Activated T-cell treated with anti-CD3 and anti-CD28 coated beads for 4 hours (primary cell): Measurements from ENCODE around the gene CCDC92B.
"Not testable (repeated sequence)": the region's sequence is repeated elsewhere in the genome, so short reads cannot be mapped to it uniquely, and the experiment has no call there.

Experiments used
- DNase-seq: peaks from one replicate; pipeline ENCODE4 v3.0.0-alpha.2; 2020

The CCDC92B gene

GRCh38 chr17:2688351-2689342, 60.8 kb downstream of the CCDC92B start:
- DNase-seq, result no peak

GRCh38 chr17:2687074-2687418, 62.4 kb downstream of the CCDC92B start:
- no peak for DNase-seq

GRCh38 chr17:2685696-2686095, 63.8 kb downstream of the CCDC92B start:
- no peak for DNase-seq

DNA sequence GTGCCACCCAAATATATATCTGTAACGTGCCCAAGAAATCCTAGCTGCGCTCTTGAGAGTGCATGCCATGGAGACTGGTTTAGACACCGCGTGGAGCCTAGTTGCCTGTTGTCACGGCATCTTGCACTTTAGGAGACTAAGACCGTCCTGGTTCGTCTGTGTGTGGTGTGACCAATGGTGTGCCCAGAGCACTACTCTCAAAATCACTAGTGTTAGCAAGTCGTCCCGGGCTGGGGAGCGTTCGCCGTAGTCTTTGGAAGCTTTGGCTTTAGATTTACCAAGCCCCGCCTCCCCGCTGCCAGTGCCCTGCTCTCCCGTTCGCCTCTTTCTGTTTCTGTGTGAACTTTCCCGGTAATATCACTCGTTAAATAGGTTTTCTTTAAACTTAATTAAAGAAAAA, 64.9 kb downstream of the CCDC92B start:
- DNase-seq, result no peak

DNA sequence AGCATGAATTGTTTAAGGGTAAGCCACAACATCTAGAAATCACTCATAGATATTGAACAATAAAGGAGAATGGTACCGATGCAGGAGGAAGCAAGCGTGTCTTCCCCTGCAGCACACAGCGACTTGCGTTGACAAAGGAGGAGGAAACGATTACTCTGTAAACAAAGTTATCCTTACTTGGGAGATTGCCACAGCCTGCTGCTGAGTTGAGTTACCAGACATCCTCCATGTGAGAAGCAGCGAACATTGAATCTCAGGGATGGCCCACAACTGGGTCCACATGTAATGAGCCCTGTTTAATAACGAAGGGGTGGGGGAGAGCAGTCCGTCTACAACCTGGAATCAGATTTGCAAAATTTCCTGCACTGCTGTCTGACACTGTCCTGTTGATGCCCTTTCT, 65.5 kb downstream of the CCDC92B start:
- no peak for DNase-seq

- DNase-seq, result no peak
Observed at GRCh38 chr17:2682176-2682938, 67.1 kb downstream of the CCDC92B start.

- DNase-seq, result no peak
Observed at GRCh38 chr17:2681650-2682049, 67.8 kb downstream of the CCDC92B start.

DNA sequence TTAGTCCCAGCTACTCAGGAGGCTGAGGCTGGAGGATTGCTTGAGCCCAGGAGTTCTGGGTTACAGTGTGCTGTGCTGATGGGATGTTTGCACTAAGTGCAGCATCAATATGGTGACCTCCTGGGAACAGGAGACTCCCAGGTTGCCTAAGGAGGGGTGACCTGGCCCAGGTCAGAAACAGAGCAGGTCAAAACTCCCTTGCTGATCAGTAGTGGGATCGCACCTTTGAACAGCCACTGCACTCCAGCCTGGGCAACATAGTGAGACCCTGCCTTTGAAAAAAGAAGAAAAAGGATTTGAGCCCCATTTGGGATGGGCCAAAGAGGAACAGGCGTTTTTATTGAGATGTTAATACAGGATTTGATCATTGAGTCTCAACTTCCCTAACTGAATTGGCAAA, 68.5 kb downstream of the CCDC92B start:
- no peak for DNase-seq

GRCh38 chr17:2679247-2679646, 70.2 kb downstream of the CCDC92B start:
- not testable (repeated sequence) for DNase-seq
